Measurements from ENCODE around the gene CPA1.

The CPA1 gene

DNA sequence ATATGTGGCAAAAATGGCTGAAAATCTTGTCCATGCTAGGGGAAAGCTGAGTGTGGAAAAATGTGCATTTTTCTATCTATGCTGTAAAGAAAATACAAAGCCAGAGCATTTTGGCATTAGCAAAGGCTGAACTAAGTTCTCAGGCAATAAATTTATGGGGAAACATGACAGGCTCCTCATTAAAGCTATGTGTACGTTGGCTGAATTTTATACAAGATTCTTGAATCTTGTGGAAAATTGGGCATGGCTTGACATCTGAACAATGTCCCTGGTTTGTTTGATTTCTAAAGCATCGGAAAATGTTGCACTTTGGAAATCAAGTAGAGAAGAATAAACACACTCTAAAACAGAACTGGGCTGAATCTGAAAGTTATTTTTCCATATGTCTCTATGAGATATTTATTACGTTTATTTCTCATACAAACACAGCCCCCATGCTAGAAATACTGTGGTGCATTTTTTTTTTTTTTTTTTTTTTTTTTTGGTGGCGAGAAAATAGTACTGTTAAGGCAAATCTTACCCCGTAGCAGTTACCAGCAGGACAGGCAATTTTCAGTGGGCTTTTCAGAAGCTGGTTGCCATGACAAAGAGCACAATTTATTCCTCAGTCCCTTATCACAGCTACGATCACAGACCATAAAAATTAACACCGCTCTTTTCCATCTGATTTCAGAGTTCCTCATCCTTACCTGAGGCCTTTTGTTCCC, 16.9 kb downstream of the CPA1 start:
- Histone ChIP-seq H3K4me2 (no peak overlapping the region), H4K20me1 (ENCODE audit: insufficient read depth) (no peaks in the 10 kb centered on the region), H3K9ac (no peak overlapping the region), H3K36me3 (ENCODE audit: insufficient read depth) (no peaks in the 10 kb centered on the region), H3K27me3 (ENCODE audit: insufficient read depth, low read depth) (no peaks in the 10 kb centered on the region), H3K79me2 (ENCODE audit: insufficient read depth, low read depth) (no peaks in the 10 kb centered on the region), H3K4me3 (IDR thresholded peaks at IDR 0.05; ENCODE audit: insufficient read depth, low read depth, low read length) (no peak overlapping the region), H3K27ac (no peak overlapping the region), H3K4me1 (ENCODE audit: low read depth, poor library complexity, severe bottlenecking) (no peaks in the 10 kb centered on the region), H2AFZ (ENCODE audit: low read depth) (no peak overlapping the region)
- TF ChIP-seq, protein P1, sequence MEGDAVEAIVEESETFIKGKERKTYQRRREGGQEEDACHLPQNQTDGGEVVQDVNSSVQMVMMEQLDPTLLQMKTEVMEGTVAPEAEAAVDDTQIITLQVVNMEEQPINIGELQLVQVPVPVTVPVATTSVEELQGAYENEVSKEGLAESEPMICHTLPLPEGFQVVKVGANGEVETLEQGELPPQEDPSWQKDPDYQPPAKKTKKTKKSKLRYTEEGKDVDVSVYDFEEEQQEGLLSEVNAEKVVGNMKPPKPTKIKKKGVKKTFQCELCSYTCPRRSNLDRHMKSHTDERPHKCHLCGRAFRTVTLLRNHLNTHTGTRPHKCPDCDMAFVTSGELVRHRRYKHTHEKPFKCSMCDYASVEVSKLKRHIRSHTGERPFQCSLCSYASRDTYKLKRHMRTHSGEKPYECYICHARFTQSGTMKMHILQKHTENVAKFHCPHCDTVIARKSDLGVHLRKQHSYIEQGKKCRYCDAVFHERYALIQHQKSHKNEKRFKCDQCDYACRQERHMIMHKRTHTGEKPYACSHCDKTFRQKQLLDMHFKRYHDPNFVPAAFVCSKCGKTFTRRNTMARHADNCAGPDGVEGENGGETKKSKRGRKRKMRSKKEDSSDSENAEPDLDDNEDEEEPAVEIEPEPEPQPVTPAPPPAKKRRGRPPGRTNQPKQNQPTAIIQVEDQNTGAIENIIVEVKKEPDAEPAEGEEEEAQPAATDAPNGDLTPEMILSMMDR (conservative IDR thresholded peaks at IDR 0.05; ENCODE audit: low read depth, low read length): no peak

- Histone ChIP-seq H3K36me3 (ENCODE audit: insufficient read depth) (no peaks in the 10 kb centered on the region), H3K27ac (no peak overlapping the region), H3K4me3 (IDR thresholded peaks at IDR 0.05; ENCODE audit: insufficient read depth, low read depth, low read length) (no peak overlapping the region), H3K27me3 (ENCODE audit: insufficient read depth, low read depth) (no peaks in the 10 kb centered on the region), H3K4me2 (no peak overlapping the region), H2AFZ (ENCODE audit: low read depth) (no peak overlapping the region), H3K79me2 (ENCODE audit: insufficient read depth, low read depth) (no peaks in the 10 kb centered on the region), H3K9ac (no peak overlapping the region), H4K20me1 (ENCODE audit: insufficient read depth) (no peaks in the 10 kb centered on the region), H3K4me1 (ENCODE audit: low read depth, poor library complexity, severe bottlenecking) (no peaks in the 10 kb centered on the region)
- TF ChIP-seq, protein P1 (conservative IDR thresholded peaks at IDR 0.05; ENCODE audit: low read depth, low read length): no peak
Observed at GRCh38 chr7:130397758-130398073, 17.4 kb downstream of the CPA1 start.

GRCh38 chr7:130398526-130399090, 18.3 kb downstream of the CPA1 start:
- no peaks in the 10 kb centered on the region for H3K36me3 ChIP-seq (ENCODE audit: insufficient read depth)
- TF ChIP-seq, protein P1 (conservative IDR thresholded peaks at IDR 0.05; ENCODE audit: low read depth, low read length): no peak
- H3K79me2 ChIP-seq (ENCODE audit: insufficient read depth, low read depth): no peaks in the 10 kb centered on the region
- no peaks in the 10 kb centered on the region for H3K4me1 ChIP-seq (ENCODE audit: low read depth, poor library complexity, severe bottlenecking)
- no peak overlapping the region for H3K4me3 ChIP-seq (IDR thresholded peaks at IDR 0.05; ENCODE audit: insufficient read depth, low read depth, low read length)
- H3K27me3 ChIP-seq (ENCODE audit: insufficient read depth, low read depth): no peaks in the 10 kb centered on the region
- H2AFZ ChIP-seq (ENCODE audit: low read depth): no peak overlapping the region
- no peak overlapping the region for H3K9ac ChIP-seq
- H4K20me1 ChIP-seq (ENCODE audit: insufficient read depth): no peaks in the 10 kb centered on the region
- no peak overlapping the region for H3K27ac ChIP-seq
- H3K4me2 ChIP-seq: no peak overlapping the region

GRCh38 chr7:130400120-130400572, 19.9 kb downstream of the CPA1 start:
- no peak overlapping the region for H2AFZ ChIP-seq (ENCODE audit: low read depth)
- no peak overlapping the region for H3K4me3 ChIP-seq (IDR thresholded peaks at IDR 0.05; ENCODE audit: insufficient read depth, low read depth, low read length)
- H3K9ac ChIP-seq: no peak overlapping the region
- TF ChIP-seq, protein P1 (conservative IDR thresholded peaks at IDR 0.05; ENCODE audit: low read depth, low read length): no peak
- H3K36me3 ChIP-seq (ENCODE audit: insufficient read depth): no peaks in the 10 kb centered on the region
- no peaks in the 10 kb centered on the region for H3K4me1 ChIP-seq (ENCODE audit: low read depth, poor library complexity, severe bottlenecking)
- H3K4me2 ChIP-seq: no peak overlapping the region
- H3K79me2 ChIP-seq (ENCODE audit: insufficient read depth, low read depth): no peaks in the 10 kb centered on the region
- no peaks in the 10 kb centered on the region for H3K27me3 ChIP-seq (ENCODE audit: insufficient read depth, low read depth)
- no peak overlapping the region for H3K27ac ChIP-seq
- no peaks in the 10 kb centered on the region for H4K20me1 ChIP-seq (ENCODE audit: insufficient read depth)

Measured in KMS-11 (cell line).